SK-N-SH treated with all-trans-retinoic acid at 6 μM for 48 hours (cell line): ENCODE results near the gene STRA8.

Experiments used
- ARNTL ChIP-seq: fragments of 450-650 bp; formaldehyde crosslinking; IDR thresholded peaks from 2 replicates; pipeline ENCODE4 v1.5.0; 2020; ENCODE audit warnings: low read depth, mild to moderate bottlenecking, moderate library complexity, borderline replicate concordance
- CSDC2 ChIP-seq: fragments of 250-450 bp; sonication (Bioruptor Pico); IDR thresholded peaks from 2 replicates; pipeline ENCODE4 v1.5.0; 2020; ENCODE audit warnings: mild to moderate bottlenecking, moderate library complexity
- ESRRG ChIP-seq: fragments of 250-450 bp; sonication (Bioruptor Pico); IDR thresholded peaks from 2 replicates; pipeline ENCODE4 v1.6.1; 2021; ENCODE audit warnings: mild to moderate bottlenecking
- GLIS3 ChIP-seq: fragments of 250-450 bp; sonication (Bioruptor Pico); IDR thresholded peaks from 2 replicates; pipeline ENCODE4 v1.5.0; 2020; ENCODE audit warnings: mild to moderate bottlenecking, moderate library complexity
- RARB ChIP-seq: fragments of 250-450 bp; sonication (Bioruptor Pico); IDR thresholded peaks from 2 replicates; pipeline ENCODE4 v1.8.0; 2021; ENCODE audit warnings: mild to moderate bottlenecking, moderate library complexity
- TSHZ2 ChIP-seq: fragments of 250-450 bp; sonication (Bioruptor Pico); IDR thresholded peaks from 2 replicates; pipeline ENCODE4 v1.5.0; 2020; ENCODE audit warnings: mild to moderate bottlenecking, moderate library complexity
- ZFP3 ChIP-seq: fragments of 250-450 bp; sonication (Bioruptor Pico); IDR thresholded peaks from 2 replicates; pipeline ENCODE4 v1.5.0; 2020; ENCODE audit warnings: mild to moderate bottlenecking, moderate library complexity
- ZNF565 ChIP-seq: fragments of 450-650 bp; formaldehyde crosslinking; conservative IDR thresholded peaks from 2 replicates; pipeline ENCODE4 v1.5.0; 2020; ENCODE audit warnings: low read depth, mild to moderate bottlenecking, moderate library complexity
- ZNF8 ChIP-seq: fragments of 450-650 bp; formaldehyde crosslinking; IDR thresholded peaks from 2 replicates; pipeline ENCODE4 v1.5.0; 2020; ENCODE audit warnings: mild to moderate bottlenecking, moderate library complexity
- TF ChIP-seq, protein P1 (sequence below): fragments of 250-450 bp; sonication (Bioruptor Pico); IDR thresholded peaks from 2 replicates; pipeline ENCODE4 v1.5.1; 2020; ENCODE audit warnings: low read depth, mild to moderate bottlenecking, moderate library complexity
- TF ChIP-seq, protein P2 (sequence below): fragments of 250-450 bp; sonication (Bioruptor Pico); IDR thresholded peaks from 2 replicates; pipeline ENCODE4 v1.8.0; 2020; ENCODE audit warnings: mild to moderate bottlenecking, moderate library complexity, borderline replicate concordance

DNA sequence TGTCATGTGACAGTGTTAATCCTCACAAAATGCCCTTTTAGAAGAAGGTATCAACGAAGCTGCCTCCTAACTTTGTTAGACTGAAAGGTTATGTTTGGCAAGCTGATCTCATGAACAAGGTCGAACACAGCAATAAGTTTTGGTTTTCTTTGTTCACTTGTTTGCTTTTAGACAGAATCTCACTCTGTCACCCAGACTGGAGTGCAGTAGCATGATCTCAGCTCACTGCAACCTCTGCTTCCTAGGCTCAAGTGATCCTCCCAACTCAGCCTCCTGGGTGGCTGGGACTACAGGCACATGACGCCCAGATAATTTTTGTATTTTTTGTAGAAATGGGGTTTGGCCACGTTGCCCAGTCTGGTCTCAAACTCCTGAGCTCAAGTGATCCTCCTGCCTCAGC lies 1.1 kb downstream of the STRA8 start:
- TF ChIP-seq, protein P1, sequence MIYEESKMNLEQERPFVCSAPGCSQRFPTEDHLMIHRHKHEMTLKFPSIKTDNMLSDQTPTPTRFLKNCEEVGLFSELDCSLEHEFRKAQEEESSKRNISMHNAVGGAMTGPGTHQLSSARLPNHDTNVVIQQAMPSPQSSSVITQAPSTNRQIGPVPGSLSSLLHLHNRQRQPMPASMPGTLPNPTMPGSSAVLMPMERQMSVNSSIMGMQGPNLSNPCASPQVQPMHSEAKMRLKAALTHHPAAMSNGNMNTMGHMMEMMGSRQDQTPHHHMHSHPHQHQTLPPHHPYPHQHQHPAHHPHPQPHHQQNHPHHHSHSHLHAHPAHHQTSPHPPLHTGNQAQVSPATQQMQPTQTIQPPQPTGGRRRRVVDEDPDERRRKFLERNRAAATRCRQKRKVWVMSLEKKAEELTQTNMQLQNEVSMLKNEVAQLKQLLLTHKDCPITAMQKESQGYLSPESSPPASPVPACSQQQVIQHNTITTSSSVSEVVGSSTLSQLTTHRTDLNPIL = no peak
- TF ChIP-seq ZFP3 (no peak), ZNF8 (CRISPR knock-in tag) (no peak), ZNF565 (CRISPR knock-in tag) (no peak), ESRRG (CRISPR knock-in tag) (no peak), TSHZ2 (no peak), RARB (CRISPR knock-in tag) (no peak), ARNTL (CRISPR knock-in tag) (no peak), CSDC2 (CRISPR knock-in tag) (no peak), GLIS3 (no peak)
- TF ChIP-seq, protein P2, sequence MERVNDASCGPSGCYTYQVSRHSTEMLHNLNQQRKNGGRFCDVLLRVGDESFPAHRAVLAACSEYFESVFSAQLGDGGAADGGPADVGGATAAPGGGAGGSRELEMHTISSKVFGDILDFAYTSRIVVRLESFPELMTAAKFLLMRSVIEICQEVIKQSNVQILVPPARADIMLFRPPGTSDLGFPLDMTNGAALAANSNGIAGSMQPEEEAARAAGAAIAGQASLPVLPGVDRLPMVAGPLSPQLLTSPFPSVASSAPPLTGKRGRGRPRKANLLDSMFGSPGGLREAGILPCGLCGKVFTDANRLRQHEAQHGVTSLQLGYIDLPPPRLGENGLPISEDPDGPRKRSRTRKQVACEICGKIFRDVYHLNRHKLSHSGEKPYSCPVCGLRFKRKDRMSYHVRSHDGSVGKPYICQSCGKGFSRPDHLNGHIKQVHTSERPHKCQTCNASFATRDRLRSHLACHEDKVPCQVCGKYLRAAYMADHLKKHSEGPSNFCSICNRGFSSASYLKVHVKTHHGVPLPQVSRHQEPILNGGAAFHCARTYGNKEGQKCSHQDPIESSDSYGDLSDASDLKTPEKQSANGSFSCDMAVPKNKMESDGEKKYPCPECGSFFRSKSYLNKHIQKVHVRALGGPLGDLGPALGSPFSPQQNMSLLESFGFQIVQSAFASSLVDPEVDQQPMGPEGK (CRISPR knock-in tag) = no peak
